Measurements from ENCODE around the gene PTX4.

Gene PTX4

GRCh38 chr16:1488619-1489018 is at the start of gene PTX4:
Gene PTX4 (minus strand): TSS chr16:1488944. CDS start chr16:1488909, 35 bp downstream.
- DNase-seq: no peak

DNA sequence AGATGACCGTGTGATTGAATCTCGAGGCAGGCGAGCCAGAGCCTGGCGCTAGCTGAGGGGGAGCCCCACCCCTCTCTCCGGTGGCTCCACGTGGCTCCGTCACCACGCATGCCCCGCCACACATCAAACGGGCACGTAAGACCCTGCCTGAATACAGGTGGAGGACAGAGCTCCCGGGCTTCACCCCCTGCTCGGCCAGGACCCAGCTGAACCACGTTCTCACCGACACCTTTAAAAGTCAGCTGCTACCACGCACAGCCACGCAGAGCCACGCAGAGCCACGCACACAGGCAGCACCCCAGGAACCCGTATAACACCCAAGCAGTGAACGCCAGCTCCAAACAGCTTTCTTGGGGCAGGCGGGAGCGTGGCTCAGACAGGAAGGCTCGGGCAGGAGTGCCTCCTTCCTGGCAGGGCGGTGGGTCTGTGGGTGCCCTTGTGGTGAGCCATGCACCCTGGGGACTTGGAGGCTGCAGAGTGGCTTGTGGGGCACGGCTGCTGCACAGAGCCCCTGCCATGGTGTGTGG is 49.1 kb upstream of the PTX4 start:
- DNase-seq: peak; percentile 51

GRCh38 chr16:1537138-1537577 is 48.4 kb upstream of the PTX4 start:
- no peak for DNase-seq

GRCh38 chr16:1536601-1537000 is 47.9 kb upstream of the PTX4 start:
- no peak for DNase-seq

DNA sequence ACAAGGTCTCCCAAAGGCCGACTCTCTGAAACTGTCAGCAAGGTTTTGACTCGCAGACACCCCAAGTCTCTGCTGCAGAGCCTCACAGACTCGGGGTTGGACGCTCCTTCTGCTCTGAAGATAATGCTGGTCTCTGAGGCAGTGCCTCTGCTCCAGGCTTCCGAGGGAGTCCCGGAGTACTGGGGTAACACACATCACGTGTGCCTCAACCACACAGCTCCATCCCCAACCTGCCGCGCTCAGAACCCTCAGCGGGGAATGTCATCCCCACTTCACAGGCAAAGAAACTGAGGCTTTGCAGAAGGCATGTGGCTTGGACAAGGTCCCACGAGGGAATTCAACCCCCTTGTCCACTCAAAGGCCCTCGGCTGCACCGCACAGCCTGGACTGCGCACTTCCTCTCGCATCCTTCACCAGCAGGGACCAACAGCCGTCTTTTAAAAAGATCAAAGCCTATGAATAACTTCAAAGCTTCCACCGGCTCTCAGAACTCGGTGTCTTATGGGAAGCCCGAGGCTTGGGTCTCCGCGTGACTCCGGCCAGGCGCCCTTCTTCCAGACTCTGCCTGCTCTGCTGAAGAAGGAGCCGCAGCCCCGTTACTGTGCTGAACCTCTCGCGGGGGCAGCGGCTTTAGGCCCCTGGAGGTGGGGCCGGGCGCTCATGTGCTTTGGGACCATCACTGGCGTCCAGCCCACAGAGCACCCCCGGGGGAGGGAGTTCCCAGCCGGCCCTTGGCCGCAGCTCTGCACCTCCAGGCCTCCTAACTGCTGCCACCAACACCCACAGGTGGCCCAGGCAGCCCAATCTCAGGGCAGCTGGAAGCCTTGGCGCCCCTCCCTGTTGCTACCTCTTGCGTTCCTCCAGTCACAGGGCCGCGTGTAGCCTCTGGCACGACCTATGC is 46.9 kb upstream of the PTX4 start:
- DNase-seq: peak; percentile 39 to 48

GRCh38 chr16:1534021-1535020 is 45.6 kb upstream of the PTX4 start:
- DNase-seq: peak; percentile 39 to 53

- peak; percentile 41 to 51 for DNase-seq
Observed at GRCh38 chr16:1533443-1533951, 44.8 kb upstream of the PTX4 start, which contains the start of gene TMEM204. Gene TMEM204 (plus strand): TSS chr16:1533666. CDS start chr16:1534276, 610 bp downstream.

- no peak for DNase-seq
Observed at GRCh38 chr16:1532771-1533170, 44.0 kb upstream of the PTX4 start.

DNA sequence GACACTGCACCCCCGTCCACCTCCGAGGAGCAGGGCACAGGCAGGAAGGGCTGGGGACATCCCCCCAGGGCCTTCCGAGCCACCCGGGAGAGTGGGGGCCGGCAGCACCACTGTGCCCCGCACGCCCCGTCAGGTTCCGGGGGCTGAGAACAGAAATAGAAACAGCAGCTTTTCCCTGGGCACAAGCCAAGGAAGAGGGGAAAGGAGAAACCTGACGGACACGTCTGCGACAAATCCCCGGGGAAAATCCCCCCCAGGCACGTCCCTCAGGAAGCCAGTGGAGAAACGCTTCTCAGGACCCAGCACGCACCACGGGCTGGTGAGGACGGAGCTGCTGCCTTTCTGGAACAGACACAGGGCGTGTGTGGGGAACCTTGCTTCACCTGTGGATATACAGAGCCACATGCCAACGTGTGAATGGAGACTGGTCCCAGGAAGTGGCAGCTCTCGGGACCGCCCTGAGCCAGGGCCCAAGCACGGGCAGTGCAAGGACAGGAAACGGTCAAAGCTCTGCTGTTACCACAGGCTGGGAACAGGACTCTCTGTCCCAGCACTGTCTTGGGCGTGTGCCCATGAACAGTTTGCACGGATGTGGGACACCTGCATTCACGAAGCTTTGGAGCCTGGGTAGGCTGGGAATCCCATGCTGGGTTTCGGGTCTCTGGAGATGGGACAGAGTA is 43.5 kb upstream of the PTX4 start:
- DNase-seq: no peak

DNA sequence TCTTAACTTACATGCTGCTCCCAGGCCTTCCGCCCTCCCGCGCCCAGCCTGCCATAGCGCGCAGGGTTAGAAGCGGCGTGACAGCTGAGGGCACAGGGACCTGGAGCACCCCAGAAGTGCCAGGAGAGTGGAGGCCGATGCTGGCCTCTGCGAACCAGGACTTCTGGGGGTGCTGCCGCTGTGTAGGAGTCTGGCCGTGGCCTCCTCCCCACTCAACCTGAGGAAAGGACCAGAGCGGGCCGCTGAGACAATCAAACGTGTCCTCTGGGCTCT is 42.8 kb upstream of the PTX4 start:
- no peak for DNase-seq

DNA sequence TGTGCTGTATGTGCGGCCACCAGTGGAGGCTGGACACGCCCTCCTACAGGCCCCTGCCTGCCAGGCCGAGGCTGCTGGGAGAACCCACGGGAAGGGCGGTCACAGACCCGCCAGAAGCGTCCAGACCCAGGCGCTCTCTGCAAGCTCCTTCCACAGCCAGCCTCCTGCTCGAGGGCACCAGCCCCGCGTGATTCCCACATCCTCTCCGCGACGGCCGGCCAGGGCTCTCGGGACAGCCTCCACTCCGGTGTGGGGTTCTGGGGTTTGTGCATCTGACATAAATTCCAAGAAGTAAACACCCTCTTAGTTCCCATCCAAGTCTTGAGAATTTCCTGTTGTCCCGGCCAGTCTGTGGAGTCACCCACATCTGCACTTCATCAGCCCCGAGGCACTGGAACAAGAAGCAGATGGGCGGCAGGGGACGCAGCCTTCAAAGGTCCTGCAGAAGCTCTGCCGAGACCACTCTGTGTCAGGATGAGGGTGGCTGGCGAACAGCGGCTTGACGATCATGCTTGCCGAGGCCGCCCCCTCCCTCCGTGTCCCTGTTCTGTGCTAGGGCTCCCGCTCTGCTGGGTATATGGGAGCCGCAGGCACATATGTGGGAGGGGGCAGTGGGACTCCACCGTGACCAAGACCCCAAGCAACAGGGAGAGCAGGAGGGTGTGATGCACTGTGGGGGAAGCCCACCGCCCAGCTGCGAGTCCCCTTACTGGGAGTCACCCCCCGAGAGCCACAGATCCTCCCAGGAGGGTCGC is 42.3 kb upstream of the PTX4 start:
- no peak for DNase-seq

- DNase-seq: no peak
Observed at GRCh38 chr16:1530349-1530882, 41.7 kb upstream of the PTX4 start.

DNA sequence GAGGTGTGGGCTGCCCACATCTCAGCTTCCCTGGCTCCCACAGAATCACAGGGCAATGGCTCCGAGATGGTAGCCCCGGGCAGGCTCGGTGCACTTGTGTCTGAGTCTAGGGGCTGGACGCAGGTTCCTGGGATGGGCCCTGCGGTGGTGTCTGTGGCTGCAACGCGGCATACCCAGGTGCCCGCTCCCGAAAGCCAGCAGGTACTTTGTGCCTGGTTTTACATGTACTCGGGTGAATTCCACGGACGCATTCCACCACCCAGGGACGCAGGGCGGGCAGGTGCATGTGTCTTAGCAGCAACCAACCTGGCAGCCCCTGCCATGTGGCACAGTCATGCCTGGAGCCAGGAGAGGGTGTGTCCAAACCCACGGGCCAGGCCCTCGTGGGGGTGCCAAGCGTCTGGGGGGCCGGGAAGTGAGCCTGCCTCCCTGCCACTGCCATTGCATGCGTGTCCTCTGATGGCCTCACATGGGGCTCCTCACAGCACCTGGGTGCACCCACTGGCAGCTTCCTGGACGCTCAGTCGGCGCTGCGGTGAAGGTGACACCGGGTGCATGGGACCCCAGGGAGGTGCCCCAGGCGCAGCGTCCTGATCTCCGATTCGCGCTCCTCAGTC is 40.3 kb upstream of the PTX4 start:
- no peak for DNase-seq

DNA sequence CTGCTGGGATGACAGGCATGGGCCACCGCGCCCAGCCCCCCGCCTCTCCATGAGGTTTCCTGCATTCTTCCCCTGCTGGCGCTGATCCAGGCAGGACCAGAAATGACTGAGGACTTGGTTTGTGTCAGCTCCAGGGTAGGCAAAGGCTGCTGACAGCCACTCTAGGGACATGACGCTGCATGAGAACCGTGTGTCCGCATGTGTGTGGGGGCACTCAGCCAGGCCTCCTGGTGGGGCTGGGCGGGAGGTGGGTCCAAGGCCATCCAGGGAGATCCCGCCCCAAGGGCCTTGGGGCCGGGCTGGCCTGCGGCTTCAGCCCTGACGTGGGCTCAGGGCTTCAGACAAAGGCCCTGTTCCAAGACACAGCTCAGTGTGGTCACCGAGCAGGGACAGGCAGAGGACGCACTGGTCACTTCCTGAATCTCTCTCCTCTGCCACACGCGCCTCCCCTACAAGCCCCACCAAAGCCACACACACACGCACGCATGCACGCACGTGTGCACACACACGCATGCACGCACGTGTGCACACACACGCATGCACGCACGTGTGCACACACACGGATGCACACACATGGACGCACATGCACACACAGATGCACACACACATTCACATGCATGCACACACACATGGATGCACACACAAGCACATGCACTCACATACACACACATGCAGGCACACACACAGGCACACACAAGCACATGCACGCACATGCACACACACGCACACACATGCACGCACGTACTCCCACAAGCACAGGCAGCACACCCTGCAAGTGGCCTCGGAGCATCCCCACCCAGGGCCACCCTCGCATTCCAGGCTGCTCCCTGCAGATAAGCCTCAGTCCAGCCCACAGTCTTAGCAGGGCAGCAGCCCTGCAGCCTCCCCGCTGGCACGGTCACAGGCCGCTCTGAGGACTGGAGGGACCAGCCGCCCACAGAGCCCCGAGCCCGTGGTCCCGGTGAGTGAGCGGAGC is 39.4 kb upstream of the PTX4 start:
- DNase-seq: no peak

- peak; percentile 34 to 41 for DNase-seq
Observed at GRCh38 chr16:1526608-1527555, 38.1 kb upstream of the PTX4 start.

DNA sequence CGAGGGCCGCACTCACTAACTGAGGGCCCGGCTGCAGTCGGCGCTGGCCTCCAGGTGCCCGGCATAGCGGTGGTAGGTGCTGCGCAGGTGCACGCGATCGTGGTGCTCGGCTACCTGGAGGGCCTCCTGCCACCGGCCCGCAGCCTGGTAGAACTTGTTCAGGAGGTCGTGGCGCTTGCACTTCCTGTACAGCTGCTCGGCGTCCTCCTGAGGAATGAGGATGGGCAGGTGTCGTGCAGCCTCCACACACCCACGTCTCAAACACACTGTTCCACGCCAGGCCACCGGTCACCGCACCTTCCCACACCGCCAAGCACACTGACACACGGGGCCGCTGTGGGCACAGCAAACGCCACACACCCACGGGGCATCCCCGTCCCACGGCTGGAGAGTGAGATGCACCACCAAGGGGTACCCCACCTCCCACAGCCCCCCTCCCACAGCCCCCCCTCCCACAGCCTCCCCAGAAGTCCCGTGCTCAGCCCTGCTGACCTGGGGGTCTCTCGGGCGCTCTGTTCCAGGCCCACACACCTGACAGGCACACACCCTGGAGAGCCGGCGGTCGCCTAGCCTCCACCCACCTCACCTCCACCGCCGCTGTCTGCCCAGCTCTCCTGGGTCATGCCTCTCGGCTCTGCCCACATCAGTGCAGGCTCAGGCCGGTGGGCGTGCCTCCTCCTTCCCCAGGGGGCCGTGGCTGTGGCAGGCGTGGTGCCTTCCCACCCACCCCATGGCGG is 37.3 kb upstream of the PTX4 start:
- no peak for DNase-seq

- DNase-seq: no peak
Observed at GRCh38 chr16:1524366-1524765, 35.6 kb upstream of the PTX4 start.

All from stimulated activated CD4-positive, alpha-beta T cell treated with anti-CD3 and anti-CD28 coated beads, Interleukin-2, amount 100 ng/mL, for 24 hours (primary cell).